NCI-H748 (cell line): ENCODE data around the gene HNMT.

Source experiments
- DNase-seq: peaks from one replicate; lab custom pipeline; 2025; ENCODE audit not compliant: unreplicated experiment; lab: John Stamatoyannopoulos, UW

The HNMT gene

DNA sequence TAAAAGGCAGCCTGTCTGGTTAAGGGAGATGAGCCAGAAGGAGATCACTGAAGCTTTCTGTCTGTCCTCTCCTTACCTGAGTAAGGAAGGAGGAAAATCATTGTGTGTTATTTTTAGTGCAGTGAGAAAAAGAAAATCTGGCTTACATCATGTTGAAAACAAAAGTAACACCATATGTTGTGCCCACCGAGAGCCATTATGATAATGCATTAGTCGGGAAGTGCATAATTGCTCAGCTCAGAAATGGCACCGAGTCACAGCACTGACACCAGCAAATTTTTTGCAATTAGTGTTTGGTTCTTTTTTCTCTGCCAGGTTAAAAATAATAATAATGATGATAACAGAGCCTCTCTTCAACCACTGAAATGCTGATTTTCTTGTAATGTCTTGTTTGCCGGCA lies 46.6 kb downstream of the HNMT start:
- DNase-seq = peak; percentile 19

GRCh38 chr2:138012082-138012481 lies 47.8 kb downstream of the HNMT start:
- no peak for DNase-seq

DNA sequence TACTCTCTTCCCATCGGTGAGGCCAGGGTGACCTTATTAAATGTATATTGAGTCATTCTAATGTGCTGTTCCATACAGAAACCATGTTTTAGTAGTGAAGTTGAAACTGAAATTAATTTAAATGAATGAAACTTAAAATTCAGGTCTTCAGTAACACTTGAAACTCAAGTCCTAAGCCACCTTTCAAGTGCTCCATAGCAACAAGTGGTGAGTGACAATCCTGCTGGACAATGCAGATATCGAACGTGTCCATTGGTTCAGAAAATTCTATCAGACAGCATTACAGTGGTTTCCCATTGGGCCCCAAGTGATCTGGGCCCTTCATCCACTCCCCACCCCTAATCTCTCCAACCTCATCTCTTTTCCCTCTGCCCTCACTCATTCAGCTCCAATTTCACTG lies 48.7 kb downstream of the HNMT start:
- DNase-seq = no peak

GRCh38 chr2:138013639-138014038 lies 49.4 kb downstream of the HNMT start:
- DNase-seq = no peak

GRCh38 chr2:138015494-138015893 lies 51.2 kb downstream of the HNMT start:
- DNase-seq = no peak

GRCh38 chr2:138016351-138017087 lies 52.2 kb downstream of the HNMT start:
- DNase-seq = no peak

- DNase-seq = no peak
Measured at GRCh38 chr2:138017824-138018223, 53.6 kb downstream of the HNMT start.

DNA sequence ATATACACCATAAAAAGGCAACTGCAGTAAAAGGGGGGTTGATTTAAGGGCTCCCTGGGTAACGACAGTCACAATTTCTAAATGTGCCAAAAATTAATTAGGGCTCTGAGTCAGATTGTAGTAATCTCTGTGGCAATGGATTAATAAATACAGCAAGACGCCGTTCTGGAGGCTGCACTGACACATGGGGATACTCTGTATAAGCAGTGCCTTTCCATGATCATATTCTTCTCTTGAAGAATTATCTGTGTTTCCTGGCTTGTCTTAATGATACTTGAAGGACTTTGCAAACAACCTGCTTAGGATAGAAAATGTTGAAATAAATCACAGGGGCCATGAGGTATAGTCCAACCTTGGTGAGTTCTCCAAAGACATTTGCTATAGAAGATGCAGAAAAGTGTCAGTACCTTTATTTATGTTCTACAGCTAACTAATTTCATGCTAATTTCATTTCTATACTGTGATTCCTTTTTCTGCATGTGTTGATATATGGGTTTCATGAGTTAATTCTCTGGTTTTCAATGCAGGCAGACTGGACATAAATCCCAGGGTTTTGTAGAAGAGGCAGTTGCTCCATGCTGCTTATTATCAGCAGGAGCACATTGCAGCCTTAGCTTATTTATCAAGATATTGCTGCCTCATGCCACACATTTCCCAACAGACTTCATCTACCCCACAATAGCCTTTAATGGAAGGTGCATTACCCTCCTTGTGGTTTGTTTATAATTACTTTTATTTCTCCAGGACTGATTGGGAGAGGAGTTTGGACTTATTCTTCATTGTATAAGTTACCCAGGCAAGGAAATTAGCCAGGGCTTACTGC lies 54.8 kb downstream of the HNMT start:
- no peak for DNase-seq

- DNase-seq = peak; percentile 85
Measured at GRCh38 chr2:138020432-138020831, 56.2 kb downstream of the HNMT start.

- no peak for DNase-seq
Measured at GRCh38 chr2:138021154-138021553, 56.9 kb downstream of the HNMT start.

DNA sequence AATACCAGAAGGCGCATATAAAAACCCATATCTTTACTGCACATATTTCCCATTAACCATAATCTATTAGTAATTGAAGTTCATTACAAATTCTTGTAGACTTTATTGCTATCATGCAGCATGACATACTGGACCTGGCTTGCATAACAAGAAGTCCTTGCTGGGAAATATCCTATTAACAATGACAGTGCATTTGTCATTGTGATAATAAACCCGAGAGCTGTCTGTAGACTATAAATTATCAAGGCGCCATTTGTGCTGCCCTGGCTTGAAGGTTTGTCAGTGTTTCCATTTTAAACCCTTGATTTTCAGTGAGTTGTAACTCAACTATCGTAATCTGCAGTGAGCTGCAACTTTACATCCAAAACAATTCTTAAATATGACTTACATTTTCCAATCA lies 59.0 kb downstream of the HNMT start:
- DNase-seq = no peak

DNA sequence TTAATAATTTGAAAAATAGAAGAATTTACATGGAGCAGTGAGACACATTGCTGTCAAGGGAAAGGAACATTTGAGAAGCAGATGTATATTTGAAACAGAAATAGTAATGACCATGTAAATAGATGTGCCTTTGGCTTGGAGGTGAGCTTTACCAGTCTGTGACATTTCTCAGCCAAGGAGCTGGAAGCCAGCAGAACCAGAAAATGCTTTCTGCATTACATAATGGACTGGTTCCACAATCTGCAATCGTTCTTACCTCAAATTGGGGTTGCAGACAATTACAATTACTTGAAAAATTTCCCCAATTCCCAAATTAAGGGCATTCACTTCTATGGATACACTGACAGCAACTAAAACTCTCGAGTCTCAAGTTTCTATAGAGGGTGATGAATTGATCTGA lies 59.7 kb downstream of the HNMT start:
- no peak for DNase-seq

- DNase-seq = no peak
Measured at GRCh38 chr2:138026111-138027020, 62.1 kb downstream of the HNMT start.

DNA sequence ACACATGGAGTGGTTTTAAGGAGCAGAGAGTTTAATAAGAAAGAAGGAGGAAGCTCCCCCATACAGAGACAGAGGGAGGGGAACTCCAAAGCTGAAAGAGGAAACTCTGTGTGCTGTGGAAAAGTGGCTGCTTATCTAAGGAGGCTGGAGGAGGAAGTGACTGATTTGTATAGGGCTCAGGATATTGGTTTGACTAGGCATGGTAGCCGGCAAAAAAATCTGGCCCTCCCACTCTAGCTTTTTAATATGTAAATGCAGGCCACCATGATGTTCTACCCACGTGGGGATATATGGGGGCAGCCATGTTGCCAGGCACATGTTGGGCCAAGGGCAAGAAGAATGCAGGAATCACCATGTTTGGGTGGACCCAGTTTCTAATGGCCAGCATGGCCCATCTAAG lies 64.3 kb downstream of the HNMT start:
- DNase-seq = no peak

DNA sequence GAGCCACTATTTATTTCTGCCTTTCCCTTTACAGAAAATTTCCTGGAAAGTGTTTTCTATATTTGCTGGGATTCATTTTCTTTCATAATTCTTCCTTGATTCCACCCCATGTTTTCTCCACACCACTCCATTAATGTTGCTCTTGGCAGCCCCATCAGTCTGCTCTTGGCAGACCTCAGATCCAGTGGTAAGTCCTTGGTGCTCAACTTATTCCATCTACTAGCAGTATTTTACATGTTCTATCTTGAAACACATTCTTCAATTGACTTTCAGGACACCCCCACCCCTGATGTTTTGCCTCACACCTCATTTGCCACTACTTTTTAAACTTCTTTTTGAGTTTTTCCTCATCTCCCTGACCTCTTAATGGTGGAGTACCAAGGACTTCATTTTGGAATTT lies 65.0 kb downstream of the HNMT start:
- DNase-seq = no peak

- no peak for DNase-seq
Measured at GRCh38 chr2:138030459-138030858, 66.2 kb downstream of the HNMT start.

DNA sequence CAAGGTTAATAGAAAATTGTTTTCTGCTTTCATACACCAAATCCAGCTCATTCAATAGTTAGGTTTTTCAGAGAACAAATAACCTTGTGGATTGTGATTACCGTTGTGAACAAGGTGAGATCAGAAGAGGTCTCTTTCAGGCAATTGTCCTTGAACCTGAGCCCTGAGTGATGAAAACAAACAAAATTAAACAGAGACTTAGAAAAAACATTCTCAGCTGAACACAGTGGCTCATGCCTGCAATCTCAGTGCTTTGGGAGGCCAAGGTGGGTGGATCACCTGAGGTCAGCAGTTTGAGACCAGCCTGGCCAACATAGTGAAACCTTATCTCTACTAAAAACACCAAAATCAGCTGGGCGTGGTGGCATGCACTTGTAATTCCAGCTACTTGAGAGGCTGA lies 68.1 kb downstream of the HNMT start:
- DNase-seq = no peak

DNA sequence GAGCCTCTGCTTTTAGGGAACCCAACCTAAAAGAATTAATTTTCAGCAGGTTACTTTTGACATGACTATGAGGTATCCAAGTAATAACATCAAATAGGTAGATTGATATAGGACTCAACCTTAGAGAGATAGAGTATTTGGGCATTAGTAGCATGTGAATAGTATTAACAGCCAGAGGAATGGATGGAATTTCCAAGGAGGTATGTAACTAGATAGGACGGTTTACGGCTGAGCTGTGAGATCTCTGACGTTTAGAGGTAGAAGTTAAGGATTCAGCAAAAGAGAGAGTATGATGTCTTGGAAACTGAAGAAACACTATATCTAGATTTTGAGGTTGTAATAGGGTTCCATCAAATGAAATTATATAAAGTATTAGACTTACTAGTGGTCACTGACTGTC lies 70.3 kb downstream of the HNMT start:
- DNase-seq = no peak

GRCh38 chr2:138035608-138036217 lies 71.4 kb downstream of the HNMT start:
- DNase-seq = no peak

GRCh38 chr2:138036522-138036921 lies 72.2 kb downstream of the HNMT start:
- no peak for DNase-seq

- DNase-seq = no peak
Measured at GRCh38 chr2:138037090-138037489, 72.8 kb downstream of the HNMT start.
